ENCODE data around the gene CDH23.

CDH23 gene

DNA sequence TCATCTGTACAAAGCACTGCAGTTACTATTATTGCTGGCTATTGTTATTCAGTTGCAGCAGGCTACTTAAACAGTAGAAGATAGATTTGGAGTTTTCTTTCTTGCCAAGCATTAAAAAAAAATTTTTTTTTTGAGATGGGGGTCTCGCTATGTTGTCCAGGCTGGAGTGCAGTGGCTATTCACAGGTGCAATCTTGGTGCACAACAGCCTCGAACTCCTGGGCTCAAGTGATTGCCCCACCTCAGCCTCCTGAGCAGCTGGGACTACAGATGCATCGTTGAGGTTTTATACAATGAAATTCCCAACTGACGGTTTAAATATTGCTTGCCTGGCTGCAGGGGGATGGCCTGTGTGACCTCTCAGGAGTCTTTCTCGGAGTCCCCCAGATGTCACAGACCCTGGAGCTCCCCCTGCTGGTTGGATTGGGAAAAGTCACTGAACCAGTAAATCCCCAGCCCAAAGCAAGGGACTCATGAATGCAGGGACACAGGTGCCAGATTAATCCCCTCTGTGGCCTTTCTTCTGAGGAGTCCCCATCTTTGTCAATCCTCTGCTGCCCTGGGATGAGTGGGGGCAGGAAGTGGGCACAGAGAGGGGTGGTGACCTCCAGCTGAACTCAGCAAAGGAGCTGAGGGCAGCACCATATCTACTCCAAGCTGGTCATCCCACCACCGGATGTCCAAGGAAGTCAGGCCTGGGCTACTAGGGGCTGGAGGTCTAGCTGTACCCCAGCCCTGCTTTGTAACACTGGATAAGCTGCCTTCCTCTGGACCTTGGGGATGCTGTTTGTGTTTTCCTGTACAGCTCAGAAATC lies 173.3 kb downstream of the CDH23 start:
- peak; percentile 78 for DNase-seq

DNA sequence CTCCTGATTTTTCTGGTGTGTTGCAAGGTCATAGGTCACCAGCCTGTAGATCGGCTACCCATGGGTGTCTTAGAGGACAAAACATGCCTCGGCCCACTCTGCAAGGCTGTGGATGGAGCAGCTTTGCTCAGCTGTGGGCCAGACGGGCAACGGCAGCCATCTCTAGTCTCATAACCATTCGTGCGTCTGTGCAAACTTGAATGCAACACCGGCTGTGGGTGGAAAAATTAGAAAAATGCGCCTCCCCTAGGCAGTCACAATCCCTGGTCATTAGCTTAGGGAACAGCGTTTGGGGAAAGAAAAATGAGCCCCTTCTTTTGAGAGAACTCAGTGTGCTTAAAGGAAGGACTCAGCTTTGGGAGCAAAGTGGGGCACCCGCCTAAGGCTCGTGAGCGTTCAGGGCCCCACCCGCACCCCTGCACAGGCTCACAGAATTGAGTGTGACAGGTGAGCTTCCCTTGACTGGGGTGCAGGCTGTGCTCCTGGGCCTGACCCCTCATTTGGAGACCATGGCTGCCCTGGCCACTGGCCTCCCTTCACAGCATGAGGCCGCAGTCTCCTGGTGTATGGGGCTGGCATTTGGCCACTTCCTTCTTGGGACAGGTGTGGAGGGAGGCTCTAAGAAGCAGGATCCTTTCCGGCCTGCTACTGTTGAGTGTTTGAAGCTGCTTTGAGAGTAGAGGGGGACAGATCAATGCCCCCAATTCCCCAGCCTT lies 174.9 kb downstream of the CDH23 start:
- DNase-seq = no peak

DNA sequence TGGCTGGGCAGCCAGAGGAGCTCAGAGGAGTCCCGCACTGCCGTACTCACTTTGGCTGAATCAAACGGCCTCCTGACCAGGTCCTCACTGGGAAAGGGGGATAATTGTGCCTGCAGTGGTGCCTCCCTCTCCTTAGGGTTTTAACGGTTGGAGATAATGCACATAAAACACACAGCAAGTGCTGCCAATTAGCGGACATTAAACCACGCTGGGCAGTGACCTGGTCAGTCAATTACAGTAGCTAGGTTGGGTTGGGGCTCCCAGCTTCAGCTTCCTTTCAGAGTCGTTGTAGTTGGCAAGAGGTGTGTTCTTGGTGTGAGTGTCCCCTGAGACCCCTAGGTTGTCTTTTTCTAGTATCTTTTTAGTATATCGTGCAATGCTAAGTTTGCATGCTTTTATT lies 176.2 kb downstream of the CDH23 start:
- no peak for DNase-seq

DNA sequence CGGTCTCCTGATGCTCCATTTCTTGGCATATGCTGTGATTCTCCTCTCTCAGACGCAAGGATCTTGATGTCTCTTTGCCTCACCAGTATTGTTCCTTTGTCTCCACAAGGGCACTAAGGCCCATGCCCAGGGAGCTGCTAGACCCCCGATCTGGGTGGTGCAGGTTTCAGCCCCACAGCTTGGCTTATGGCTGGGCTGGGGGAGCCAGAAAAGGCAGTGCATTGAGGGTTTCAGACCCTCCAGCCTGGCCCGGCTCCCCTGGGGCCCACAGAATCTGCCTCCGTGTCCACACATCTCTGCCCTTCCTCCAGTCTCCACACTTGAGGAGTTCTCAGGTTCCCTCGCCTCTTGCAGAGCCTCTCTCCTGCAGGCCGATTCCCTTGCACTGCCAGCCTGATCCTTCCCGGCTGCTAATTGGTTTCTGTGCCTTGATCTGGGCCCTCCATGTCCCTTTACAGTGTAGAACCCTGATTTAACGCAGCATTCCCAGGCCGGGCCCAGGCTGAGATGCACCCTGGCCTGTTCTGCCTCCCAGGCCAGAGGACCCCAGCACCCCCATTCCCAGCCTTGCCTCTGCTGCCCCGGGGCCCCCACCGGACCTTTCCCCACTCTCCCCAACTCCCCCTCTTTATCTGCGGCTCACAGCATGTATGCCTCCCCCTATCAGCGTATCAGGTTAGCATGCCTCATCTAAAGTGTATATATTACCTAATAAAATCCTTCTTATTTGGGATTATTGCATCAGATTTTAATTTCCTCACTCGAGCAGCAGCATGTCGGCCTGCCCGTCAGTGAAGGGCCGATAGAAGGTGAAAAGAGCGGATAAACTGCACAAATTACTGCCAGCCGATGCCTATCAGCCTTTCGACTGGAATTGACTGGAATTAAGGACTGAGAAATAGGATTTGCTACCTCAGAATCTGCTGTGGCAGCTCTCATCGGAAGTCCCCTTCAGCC lies 177.1 kb downstream of the CDH23 start:
- DNase-seq = no peak

DNA sequence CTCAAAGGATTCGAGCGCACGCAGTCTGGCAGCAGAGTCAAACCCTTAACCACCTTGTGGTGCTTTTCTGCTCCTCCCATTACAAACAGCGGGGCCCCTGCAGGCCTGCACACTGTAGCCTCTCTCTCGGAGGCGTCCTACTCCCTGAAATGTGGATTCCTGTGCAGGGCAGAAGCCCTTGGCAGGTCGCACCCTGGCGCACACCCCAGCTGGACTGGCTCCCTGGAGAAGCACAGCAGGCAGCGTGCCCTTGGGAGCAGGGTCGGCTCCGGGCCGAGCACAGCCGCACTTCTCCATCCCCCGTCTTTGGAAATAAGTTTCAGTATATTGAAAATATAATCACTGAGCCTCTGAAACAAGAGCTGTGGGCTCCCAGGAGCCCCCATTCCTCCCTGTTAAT lies 178.7 kb downstream of the CDH23 start:
- DNase-seq = no peak

DNA sequence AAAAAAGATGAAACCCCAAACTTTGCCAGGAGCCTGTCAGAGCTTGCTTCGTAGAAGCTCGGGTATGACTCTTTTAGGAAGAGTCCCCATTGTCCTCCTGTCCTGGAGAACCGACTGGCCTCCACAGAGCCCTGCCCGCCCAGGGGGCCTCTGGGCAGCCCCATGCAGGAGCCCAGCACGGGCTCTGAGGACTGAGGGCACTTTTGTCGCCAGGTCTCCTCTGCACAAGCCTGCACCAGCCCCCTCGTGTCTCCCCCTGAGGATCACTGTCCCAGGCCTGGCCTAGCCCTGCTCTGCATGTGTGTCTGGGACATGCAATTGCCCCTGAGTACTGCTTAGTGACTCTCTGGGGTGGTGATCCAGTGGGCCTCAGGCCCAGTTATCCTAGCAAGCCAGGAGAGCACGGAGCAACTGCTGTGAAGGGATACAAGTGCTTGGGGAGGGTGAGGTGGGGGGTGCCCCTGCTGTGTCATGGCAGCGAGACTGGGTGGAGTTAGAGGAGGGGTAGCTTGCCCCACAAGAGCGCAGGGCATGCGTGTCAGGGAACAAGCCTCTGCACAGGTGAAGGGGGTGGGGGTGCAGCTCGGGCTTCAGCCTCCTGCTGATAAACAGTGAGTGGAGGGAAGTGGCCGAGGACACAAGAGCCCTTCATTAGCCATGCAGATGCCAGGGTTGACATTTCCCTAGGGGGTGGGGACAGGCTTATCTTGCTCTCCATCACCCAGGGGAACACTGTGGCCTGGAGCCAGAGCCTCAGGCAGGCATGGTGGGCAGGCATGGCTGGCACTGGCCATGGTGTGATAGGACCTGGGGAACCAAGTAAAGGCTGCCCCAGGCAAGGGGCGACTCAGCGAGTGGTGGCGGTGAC lies 179.4 kb downstream of the CDH23 start:
- DNase-seq = no peak

DNA sequence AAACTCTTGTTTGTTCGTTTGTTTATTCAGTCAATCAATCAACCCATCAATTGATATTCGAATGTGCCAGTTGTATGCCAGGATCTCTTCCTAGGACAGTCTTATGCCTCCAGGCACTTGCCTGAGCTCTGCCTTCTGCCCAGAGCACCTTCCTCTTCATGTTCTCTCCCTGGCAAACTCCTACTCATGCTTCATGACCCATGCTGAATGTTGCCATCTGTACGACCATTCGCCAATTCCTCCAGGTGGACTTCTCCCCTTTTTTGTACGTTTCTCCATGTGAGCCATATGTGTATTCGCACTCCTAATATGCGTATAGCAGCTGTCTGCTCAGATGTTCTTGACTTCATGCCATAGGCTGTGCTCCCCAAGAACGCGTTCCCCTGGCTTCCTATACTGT lies 180.1 kb downstream of the CDH23 start:
- DNase-seq = no peak

DNA sequence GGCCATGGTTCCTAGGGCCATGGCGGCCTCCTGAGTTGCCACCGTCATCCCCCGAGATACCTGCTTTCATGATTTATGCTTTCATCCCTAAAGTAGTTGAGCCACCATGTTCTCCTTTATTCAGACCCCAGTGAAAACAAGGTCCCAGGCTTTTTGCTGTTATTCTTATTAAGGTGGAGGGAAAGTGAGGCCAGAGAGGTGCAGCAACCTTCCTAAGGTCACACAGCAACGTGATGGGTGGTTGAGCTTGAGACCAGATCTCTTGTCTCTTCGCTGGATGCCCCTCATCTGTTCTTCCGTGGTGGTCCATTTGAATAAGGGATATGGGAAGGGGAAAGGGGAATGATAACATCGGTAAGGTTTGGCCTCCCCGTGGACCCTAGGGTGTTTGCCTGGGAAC lies 180.6 kb downstream of the CDH23 start:
- DNase-seq = no peak

DNA sequence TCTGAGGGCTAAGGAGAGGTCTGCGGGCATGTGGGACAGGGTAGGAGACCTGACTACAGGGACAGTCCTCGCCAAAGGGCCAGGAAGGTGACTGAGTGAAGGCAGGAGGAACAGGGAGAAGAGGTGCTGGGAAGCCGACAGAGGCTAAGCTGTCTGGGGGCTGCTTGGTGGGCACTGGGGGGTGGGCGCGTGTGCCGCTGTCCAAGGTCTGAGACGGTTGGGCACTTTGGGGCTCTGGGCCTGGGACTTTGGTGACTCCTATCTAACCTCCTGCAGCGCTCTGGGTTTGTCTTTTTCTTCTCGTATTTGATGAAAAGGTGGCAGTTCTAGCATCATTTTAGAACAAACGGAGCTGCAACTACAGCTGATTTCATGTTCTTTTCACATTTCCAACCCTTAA lies 181.3 kb downstream of the CDH23 start:
- DNase-seq = no peak

DNA sequence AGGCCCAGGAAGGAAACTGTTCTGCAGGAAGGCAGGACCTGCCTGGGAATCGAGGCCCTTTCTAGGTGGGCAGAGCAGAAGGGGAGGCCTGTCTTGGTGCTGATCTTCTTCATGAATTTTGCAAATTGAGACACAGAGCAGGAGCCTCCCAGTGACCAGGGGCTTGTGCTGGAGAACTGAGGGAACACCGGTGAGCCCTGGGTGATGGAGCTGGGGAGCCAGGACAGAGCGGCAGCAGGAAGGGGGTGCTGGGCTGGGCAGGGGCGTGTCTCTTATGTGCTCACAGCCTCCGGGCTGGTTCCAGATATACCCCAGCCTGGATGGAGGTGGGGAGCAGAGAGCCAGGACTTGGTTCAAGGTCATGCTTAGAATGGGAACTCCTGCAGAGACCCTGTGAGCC lies 182.9 kb downstream of the CDH23 start:
- DNase-seq = no peak

DNA sequence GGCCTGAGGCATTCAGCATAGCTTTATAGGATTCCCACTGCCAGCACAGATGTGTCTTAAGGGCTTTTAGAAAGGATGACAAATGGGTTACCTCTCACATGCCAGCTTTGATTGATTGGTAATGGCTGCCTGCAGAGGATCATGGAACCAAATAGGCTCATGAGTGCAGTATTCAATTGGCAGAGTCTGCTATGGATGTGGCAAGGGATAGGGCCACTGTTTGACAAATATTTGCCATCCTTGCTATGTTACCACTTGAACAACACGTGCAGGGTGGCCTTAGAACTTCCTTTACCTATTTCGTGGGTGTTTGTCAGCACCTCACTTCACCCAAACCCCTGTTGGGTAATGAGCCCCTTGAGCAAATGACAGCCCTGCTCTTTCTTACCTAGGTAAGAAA lies 183.7 kb downstream of the CDH23 start:
- DNase-seq = no peak

DNA sequence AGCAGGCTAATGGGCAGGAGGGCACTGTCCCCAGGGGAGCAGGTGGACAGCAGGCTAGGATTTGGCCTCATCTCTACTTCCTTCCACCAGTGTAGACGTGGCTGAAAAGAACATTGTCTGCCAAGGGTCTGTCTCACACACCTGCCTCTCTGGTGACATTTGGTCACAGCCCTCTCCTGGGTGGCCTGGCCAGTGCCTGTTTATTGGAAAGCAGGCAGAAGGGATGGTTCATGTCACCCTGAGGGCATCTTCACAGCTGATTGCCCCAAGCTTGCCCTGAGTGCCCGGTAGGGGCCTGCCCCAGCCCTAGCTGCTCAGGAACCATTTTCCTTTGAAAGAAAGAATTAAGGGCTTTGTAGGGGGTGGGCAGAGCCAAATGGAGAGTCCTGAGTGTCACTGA lies 184.2 kb downstream of the CDH23 start:
- no peak for DNase-seq

DNA sequence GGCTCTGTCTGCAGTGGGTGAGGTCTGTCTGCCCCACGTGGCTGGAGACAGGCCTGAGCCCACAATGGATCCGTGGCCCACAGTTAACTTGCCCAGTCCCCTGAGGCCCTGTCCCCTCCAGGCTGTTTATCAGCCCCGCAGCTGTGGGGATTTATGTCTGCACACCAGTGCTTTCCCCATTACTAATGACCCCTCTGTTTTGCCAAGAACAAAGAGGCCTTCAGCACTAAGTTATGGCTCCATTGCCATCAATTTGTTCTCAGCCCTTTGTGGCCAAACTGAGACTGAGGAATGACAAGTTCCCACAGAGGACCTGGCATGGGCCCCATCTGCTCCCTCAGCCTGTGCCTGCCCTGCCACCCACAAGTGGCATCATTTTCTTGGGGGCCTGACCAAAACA lies 184.7 kb downstream of the CDH23 start:
- no peak for DNase-seq

DNA sequence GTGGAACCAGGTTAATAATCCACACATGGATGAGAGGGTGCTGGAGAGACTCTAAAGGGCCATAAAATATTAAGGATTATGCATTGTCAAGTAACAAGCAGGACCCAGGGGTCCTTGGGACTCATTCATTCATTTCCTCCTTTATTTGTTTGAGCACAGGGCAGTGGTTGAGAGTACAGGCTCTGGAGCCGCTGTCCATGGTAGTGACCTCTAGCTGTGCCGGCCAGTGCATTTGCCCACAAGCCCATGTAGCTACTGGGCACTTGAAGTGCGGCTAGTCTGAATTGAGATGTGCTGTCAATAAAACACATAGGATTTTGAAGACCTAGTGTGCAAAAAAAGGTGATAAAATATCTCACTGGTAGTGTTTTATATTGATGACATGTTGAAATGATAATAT lies 185.3 kb downstream of the CDH23 start:
- DNase-seq = no peak

DNA sequence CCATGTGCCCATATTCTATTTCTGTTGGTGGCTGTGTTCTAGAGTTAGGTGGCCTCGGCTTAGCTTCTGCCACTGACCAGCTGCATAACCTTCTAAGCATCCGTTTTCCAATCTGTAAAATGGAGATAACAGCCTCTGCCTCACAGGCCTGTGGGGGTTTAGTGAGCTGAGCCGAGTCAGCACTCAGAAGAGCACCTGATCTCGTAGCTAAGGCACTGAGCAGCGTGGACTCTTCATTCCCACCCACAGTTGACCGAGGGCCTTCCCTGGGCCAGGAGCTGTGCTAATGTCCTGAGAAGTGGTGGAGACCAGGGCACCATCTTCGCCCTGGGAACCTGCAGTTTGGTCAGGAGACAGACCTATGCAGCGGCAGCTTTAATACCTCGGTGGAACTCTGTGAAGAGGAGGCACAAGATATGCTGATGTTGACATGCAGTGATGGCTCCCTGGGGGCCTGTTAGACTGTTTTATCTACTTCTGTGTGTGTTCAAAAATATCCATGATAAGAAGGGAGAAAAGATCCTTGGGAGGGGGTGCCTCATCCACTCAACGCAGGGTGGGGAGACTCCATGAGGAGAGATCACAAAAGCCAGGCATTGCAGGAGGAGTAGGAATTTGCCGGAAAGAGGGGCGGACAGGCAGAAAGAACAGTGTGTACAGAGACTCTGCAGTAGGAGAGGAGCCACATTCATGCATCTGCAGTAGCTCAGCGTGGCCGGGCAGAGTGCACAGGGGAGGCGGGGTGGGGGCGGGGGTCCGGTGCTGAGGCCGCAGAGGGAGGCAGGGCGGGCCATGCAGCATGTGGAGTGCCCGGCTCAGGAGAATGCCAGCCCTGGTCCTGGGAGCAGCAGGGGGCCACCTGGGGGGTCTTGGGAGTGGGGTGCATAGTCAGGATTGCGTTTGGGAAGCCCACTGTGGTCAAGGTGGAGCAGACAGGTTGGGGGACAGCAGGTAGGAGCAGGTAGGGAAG lies 186.1 kb downstream of the CDH23 start:
- no peak for DNase-seq

DNA sequence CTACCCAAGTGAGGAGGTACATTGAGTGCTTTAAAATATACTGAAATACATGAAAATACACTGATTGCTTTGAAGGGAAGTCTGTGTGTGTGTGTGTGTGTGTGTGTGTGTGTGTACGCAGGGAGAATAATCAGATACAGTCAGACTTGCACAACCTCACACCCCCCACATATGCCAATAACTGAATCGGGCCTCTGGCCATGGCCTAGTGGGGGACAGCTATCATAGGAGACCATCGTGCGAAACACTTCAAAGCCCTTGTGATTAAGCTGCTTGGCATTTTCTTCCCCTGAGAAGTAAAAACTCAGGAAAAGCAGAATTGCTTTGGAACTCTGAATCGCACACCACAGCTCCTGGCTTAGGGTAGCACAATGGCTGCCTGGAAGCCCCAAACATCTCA lies 187.7 kb downstream of the CDH23 start:
- no peak for DNase-seq

DNA sequence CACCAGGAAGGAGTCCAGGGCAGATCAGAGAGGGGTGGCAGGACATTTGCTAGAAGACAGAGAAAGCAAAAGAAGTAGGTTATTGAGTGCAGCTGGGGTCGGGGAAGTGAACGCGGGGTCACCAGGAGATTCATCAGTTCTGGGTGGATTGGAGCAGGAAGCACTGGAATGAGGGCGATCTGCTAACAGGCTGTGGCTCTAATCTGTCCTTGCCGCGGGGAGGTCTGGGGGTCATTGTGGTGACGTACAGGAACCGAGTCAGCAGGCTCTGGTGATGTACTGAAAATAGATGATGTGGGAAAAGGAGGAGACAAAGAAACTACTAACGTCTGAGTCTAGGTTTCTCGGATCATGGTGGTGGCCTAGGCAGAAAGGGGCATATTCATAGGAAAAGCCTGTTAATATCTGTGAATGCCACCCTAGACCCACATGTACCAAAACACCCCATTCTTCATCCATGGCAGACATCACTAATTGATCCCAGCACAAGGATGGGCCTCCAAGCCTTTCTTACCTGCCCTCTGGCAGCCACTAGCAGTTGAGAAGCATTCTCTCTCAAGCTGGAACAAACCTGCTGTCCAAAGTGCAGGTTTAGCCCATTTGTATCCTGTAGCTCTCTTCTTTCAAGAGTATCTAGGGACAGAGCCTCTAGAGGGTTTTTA lies 188.3 kb downstream of the CDH23 start:
- no peak for DNase-seq

DNA sequence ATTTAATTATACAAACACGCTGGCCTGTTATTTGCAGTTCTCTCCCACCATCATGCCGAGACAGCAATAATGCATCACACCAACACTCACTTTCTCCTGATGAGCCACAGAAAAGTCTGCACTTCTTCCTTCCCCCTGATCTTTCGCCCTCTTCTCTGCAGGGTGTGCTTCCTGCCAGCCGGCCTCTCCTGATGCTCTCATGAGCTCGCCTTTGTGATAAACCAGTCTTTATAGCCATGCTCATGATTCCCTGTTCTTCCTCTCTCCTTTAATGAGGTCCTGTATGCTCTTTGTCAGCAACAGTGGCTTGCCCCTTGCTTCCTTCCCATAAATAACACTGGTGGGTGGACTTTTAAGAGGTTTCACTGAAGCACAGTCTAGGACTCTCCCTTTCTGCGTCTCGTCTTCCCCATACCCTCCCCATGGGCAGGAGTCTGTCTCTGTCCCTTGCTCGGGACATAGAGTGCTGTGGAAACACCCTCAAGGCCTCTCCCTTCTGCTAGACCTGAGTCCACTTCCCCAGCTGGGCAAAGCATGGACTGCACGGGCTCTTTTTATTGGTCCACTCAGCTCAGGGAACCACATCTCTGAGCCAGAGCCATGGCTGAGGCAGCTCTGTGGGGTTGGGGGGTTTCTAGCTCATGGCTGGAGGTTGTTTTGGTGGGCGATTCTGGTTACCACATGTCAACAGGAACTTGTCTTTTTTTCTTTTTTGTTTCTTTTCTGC lies 189.0 kb downstream of the CDH23 start:
- no peak for DNase-seq

DNA sequence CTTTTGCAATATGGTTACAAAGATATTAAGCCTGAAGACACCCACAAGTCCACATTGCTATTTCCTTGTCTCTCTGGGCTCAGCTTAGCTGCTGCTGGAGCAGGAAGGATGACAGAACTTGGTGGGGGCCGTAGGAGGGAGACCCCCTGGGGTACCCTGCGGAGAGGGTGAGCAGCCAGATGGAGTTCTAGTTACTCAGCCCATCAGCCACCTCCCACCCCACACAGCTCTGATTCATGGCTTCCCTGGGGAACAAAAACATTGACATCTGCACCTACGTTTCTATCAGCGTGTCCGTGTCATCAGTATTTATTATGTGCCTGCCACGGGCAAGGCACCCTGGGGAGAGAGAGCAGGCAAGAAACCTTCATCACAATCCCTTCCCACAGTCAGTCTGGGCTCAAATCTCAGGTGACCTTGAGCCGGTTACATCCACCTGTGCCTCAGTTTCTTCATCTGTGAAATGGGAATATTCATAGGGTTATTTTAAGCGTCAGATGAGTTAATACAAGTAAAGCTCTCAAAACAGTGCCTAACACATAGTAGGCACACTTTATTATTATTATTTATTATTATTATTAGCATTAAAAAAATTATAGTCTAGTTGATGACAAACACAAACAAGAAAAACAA lies 191.3 kb downstream of the CDH23 start:
- DNase-seq = no peak

Measured in stimulated activated CD4-positive, alpha-beta T cell treated with anti-CD3 and anti-CD28 coated beads, Interleukin-12 subunit alpha, Interleukin-12 subunit beta, amount 100 ng/mL, for 4 hours (primary cell).